ENCODE measurements around the gene ANKRD40CL.

Gene ANKRD40CL

DNA sequence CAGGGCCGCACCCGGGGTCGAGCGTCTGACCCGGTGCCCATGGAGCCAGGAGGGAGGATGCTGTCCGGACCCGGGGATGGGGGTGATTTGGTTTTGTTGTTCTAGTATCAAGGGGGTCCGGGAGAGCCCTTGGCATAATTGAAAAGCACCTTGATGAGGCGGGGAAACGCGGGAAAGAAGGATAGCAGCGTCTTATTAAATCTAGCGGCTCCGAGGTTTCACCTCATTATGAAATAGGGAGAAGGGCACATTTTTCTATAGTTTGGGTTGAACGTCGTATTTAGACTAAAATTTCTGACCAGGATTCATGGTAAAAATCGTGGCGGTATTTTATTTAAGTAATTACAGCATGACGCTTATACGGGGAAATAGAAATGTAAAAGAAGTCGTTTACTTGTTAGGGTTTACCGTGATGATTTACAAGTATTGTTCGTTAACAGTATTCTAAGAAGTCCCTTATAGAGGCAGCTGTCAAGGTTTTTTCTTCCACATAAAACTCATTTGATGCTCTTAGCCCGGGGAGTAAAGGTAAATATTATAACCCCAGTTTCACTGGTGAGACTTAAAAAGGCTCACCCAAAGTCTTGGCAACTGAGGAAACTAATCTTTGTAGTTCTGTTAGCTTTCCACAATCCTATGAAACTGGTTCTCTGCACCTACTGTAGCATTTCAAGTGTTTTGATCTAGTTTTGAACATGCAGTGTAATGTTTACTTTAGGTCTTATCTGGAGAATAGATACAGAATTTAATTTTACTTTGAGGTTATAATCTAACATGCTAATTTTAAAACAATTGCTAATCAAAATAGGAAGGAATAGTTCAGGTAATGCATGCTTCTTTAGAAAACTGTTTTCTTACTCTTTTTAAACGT is 47.2 kb downstream of the ANKRD40CL start:
- peak overlapping the region; percentile 99 for H3K4me3 ChIP-seq (ENCODE audit: low read depth, low read length)
- no peak for DNase-seq (ENCODE audit: low read depth)
- TF ChIP-seq, protein P1, sequence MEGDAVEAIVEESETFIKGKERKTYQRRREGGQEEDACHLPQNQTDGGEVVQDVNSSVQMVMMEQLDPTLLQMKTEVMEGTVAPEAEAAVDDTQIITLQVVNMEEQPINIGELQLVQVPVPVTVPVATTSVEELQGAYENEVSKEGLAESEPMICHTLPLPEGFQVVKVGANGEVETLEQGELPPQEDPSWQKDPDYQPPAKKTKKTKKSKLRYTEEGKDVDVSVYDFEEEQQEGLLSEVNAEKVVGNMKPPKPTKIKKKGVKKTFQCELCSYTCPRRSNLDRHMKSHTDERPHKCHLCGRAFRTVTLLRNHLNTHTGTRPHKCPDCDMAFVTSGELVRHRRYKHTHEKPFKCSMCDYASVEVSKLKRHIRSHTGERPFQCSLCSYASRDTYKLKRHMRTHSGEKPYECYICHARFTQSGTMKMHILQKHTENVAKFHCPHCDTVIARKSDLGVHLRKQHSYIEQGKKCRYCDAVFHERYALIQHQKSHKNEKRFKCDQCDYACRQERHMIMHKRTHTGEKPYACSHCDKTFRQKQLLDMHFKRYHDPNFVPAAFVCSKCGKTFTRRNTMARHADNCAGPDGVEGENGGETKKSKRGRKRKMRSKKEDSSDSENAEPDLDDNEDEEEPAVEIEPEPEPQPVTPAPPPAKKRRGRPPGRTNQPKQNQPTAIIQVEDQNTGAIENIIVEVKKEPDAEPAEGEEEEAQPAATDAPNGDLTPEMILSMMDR (IDR thresholded peaks at IDR 0.05; ENCODE audit: control insufficient read depth, extremely low read depth, insufficient read depth): no peak

DNA sequence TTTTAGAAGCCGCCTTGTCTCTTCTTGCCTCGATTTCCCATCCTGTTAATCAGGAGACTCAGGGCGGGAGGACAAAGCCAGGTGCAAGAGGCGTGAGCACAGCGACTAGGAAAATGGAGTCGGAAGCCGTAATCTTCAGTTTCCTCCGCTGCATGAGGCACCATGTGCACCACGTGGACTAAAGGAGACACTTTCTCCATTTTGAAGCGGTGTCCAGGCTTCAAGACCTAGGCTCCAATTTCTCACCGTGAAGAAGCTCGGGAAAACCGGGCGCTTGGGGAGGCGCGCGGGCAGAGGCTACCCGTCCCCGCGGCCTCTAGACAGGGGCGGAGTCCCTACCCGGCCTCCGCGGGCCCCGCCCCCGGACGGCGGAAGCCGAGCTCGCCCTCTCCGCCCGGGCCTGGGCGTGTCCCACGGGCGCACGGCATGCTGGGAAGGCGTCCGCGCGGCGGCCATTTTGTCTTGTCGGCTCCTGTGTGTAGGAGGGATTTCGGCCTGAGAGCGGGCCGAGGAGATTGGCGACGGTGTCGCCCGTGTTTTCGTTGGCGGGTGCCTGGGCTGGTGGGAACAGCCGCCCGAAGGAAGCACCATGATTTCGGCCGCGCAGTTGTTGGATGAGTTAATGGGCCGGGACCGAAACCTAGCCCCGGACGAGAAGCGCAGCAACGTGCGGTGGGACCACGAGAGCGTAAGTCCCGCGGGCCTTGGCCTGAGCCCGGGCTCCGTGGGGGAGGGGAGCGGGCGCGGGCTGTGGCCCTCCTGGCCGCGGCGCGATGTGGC is 48.0 kb downstream of the ANKRD40CL start, which contains the start of gene LUC7L3:
TSS of gene LUC7L3 (plus strand) at position 460 of the 780 bp plus-strand sequence. CDS start at position 590, 130 bp downstream.
- TF ChIP-seq, protein P1 (IDR thresholded peaks at IDR 0.05; ENCODE audit: control insufficient read depth, extremely low read depth, insufficient read depth): no peak
- peak; percentile 75 for DNase-seq (ENCODE audit: low read depth)
- peak within 1 kb of the TSS; percentile 99 for H3K4me3 ChIP-seq (ENCODE audit: low read depth, low read length)

DNA sequence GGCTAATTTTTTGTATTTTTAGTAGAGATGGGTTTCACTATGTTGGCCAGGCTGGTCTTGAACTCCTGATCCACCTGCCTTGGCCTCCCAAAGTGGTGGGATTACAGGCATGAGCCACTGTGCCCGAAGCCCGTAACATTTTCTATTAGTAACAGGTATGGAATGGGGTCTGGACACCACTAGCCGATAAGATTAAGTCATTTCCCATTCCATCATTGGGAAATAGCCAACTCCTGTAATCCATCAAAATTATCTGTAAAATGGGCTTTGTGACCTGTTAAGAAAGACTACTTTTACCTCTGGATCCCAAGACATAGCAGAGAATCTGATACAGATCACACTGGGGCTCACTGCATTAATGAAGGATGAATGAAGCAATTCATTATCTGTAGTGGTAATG is 51.8 kb downstream of the ANKRD40CL start:
- DNase-seq (ENCODE audit: low read depth): no peak
- TF ChIP-seq, protein P1 (IDR thresholded peaks at IDR 0.05; ENCODE audit: control insufficient read depth, extremely low read depth, insufficient read depth): no peak
- H3K4me3 ChIP-seq (ENCODE audit: low read depth, low read length): no peak overlapping the region

DNA sequence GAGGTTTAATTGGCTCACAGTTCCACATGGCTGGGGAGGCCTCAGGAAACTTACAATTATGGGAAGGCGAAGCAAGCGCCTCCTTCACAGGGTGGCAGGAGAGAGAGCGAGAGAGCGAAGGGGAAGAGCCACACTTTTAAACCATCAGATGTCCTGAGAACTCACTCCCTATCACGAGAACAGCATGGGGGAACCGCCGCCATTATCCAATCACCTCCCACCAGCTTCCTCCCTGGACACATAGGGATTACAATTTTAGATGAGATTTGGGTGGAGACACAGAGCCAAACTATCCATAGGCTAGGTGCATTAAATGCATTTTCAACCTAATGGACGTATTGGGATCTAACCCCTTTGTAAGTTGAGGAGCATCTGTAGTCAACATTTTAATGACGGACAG is 54.7 kb downstream of the ANKRD40CL start:
- DNase-seq (ENCODE audit: low read depth): no peak
- H3K4me3 ChIP-seq (ENCODE audit: low read depth, low read length): no peak overlapping the region
- TF ChIP-seq, protein P1 (IDR thresholded peaks at IDR 0.05; ENCODE audit: control insufficient read depth, extremely low read depth, insufficient read depth): no peak
